ENCODE results near the gene LDLRAD4. TPM values are rescaled to one million over a fixed set of nuclear protein-coding genes. Genes with fewer than 3 reads are reported as not detected.

Gene LDLRAD4
- polyA plus RNA-seq, 1 experiment, result not detected

DNA sequence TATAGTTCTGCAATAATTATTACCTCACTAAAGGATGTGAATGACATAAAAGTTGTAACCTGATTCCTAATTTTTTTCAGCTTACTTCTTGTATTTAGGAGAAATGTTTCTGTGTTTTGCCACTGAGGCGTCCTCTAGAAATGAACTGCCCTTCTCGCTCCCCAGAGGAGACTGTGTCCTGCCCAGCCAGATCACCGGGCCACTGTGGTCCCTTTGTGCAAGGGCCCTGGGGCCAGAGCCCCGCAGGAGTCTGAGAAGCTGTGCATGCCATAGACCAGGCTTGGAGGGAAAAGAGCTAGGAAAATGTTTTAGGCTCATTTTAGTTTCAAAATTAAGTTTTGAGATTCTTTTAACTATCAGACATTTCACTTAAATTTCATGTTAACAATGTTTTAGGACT, 31.1 kb upstream of the LDLRAD4 start:
- ChIA-PET POLR2A (no interaction called here), CTCF (interaction anchor here (0.5 kb wide), 1 partner anchor 29 kb away, joined by 3 read pairs; no protein-coding TSS in a partner anchor)
- H3K9me3 ChIP-seq (ENCODE audit: control insufficient read depth, insufficient read depth, low read length), result no peaks in the 10 kb centered on the region
- no peak overlapping the region for H3K4me3 ChIP-seq (ENCODE audit: low read depth, low read length)
- TF ChIP-seq, protein P1, sequence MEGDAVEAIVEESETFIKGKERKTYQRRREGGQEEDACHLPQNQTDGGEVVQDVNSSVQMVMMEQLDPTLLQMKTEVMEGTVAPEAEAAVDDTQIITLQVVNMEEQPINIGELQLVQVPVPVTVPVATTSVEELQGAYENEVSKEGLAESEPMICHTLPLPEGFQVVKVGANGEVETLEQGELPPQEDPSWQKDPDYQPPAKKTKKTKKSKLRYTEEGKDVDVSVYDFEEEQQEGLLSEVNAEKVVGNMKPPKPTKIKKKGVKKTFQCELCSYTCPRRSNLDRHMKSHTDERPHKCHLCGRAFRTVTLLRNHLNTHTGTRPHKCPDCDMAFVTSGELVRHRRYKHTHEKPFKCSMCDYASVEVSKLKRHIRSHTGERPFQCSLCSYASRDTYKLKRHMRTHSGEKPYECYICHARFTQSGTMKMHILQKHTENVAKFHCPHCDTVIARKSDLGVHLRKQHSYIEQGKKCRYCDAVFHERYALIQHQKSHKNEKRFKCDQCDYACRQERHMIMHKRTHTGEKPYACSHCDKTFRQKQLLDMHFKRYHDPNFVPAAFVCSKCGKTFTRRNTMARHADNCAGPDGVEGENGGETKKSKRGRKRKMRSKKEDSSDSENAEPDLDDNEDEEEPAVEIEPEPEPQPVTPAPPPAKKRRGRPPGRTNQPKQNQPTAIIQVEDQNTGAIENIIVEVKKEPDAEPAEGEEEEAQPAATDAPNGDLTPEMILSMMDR (IDR thresholded peaks at IDR 0.05; ENCODE audit: low read depth, low read length), result no peak
- H3K27me3 ChIP-seq (ENCODE audit: control insufficient read depth, insufficient read depth, low read length), result peaks cover 7% of the 10 kb centered on the region
- no peak overlapping the region for H3K27ac ChIP-seq (ENCODE audit: low read depth, low read length)
- no peak for DNase-seq (ENCODE audit: low read depth, low spot score)

DNA sequence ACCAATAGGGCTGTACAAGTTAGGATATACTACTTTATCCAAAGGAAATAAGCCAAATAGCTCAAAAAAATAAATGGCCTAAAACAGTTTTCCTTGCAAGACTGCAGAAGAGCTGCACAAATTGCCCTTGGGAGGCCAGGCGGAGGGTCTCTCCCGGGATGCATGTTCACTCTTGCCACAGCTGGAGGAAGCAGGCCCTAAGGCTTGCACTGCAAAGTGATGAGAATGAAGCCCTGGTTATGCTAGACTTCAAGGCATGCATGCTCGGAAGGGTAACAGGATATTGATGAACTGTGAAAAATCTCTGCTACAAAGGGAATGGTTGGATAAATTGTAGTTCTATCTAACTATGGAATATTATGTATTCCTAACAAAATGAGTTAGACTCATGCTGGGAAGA, 27.5 kb upstream of the LDLRAD4 start:
- ChIA-PET CTCF (interaction anchor here (0.6 kb wide), 1 partner anchor 238 kb away, joined by 3 read pairs; no protein-coding TSS in a partner anchor), POLR2A (no interaction called here)
- peaks cover 1% of the 10 kb centered on the region for H3K27me3 ChIP-seq (ENCODE audit: control insufficient read depth, insufficient read depth, low read length)
- H3K27ac ChIP-seq (ENCODE audit: low read depth, low read length), result no peak overlapping the region
- H3K4me3 ChIP-seq (ENCODE audit: low read depth, low read length), result no peak overlapping the region
- TF ChIP-seq, protein P1 (IDR thresholded peaks at IDR 0.05; ENCODE audit: low read depth, low read length), result no peak
- no peaks in the 10 kb centered on the region for H3K9me3 ChIP-seq (ENCODE audit: control insufficient read depth, insufficient read depth, low read length)
- DNase-seq (ENCODE audit: low read depth, low spot score), result no peak

DNA sequence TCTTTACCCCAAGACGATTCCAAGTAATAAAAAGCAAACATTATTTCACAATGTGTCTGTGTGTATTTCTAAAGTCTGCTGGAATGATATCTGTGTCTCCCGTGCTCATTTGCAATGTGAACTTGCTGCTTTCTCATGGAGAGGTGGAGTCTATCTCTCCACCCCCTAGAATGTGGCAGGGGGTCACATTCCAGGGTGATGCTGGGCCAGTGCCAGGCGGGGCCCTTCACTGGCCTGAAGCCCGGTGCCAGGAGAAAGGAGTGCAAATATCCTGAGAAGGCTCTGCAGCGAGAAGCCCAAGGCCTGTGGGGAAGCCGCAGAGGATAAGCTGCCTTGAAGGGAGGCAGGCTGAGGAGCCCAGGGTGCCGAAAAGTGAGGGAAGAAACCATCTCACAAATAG, 26.8 kb upstream of the LDLRAD4 start:
- DNase-seq (ENCODE audit: low read depth, low spot score), result no peak
- CTCF ChIA-PET, result no interaction called here
- no peak overlapping the region for H3K27ac ChIP-seq (ENCODE audit: low read depth, low read length)

DNA sequence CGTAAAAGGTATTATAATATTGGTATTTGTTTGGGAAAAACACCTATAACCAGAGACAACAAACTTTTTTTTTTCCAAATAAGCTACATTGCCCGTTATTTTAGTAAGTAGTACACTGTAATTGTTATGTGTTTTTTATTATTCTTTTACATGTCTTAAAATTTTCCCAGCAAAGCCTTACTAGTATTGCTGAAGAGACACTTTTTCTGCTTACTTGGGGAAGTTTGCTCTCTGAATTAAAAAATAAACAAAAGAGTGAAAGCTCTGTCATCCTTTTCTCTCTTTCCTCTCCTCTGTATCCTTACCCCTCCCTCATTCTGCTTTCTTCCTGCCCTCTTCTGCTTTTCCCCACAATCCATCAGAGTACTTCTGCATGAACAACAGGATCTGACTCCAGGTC, 25.6 kb upstream of the LDLRAD4 start:
- DNase-seq (ENCODE audit: low read depth, low spot score), result no peak
- Histone ChIP-seq H3K27ac (ENCODE audit: low read depth, low read length) (no peak overlapping the region), H3K4me3 (ENCODE audit: low read depth, low read length) (no peak overlapping the region), H3K27me3 (ENCODE audit: control insufficient read depth, insufficient read depth, low read length) (no peaks in the 10 kb centered on the region), H3K9me3 (ENCODE audit: control insufficient read depth, insufficient read depth, low read length) (no peaks in the 10 kb centered on the region)
- TF ChIP-seq, protein P1 (IDR thresholded peaks at IDR 0.05; ENCODE audit: low read depth, low read length), result no peak
- CTCF ChIA-PET, result no interaction called here
- POLR2A ChIA-PET, result no interaction called here

More for the DNA sequence above, 26.8 kb upstream of the LDLRAD4 start:
- POLR2A ChIA-PET, result no interaction called here
- Histone ChIP-seq H3K27me3 (ENCODE audit: control insufficient read depth, insufficient read depth, low read length) (no peaks in the 10 kb centered on the region), H3K4me3 (ENCODE audit: low read depth, low read length) (no peak overlapping the region), H3K9me3 (ENCODE audit: control insufficient read depth, insufficient read depth, low read length) (no peaks in the 10 kb centered on the region)
- TF ChIP-seq, protein P1 (IDR thresholded peaks at IDR 0.05; ENCODE audit: low read depth, low read length), result no peak

DNA sequence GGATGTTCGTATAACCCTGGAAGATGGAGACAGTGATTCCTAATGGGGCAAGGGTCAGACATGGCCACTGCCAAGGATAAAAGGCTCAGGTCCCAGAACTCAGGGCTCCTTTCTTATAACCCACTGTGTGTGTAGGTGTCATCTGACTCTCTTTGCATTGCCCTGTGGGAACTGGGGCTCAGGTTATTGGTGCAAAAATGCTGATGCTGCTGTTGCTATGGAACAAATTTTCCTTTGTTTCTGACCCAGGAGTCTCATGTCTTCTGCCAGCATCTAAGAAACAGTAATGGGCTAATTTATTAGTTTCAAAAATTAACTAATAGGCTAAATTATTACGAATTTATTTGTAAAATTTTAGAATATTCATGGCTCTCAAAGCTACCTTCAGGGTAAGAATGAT, 24.3 kb upstream of the LDLRAD4 start:
- Histone ChIP-seq H3K27ac (ENCODE audit: low read depth, low read length) (no peak overlapping the region), H3K27me3 (ENCODE audit: control insufficient read depth, insufficient read depth, low read length) (no peaks in the 10 kb centered on the region), H3K4me3 (ENCODE audit: low read depth, low read length) (no peak overlapping the region), H3K9me3 (ENCODE audit: control insufficient read depth, insufficient read depth, low read length) (peaks cover 3% of the 10 kb centered on the region; the same call in 1 of the 2 replicates)
- POLR2A ChIA-PET, result no interaction called here
- CTCF ChIA-PET, result no interaction called here
- no peak for DNase-seq (ENCODE audit: low read depth, low spot score)
- TF ChIP-seq, protein P1 (IDR thresholded peaks at IDR 0.05; ENCODE audit: low read depth, low read length), result no peak
